GM12891 (cell line): ENCODE data around the gene PARD3.

Experiments used
- PAX5 ChIP-seq: IDR thresholded peaks from 2 replicates; pipeline ENCODE4 v1.6.1; 2011; ENCODE audit warnings: low read length, moderate library complexity, mild to moderate bottlenecking; ENCODE audit not compliant: insufficient read depth, severe bottlenecking
- POLR2A ChIP-seq: IDR thresholded peaks from 2 replicates; pipeline ENCODE4 v1.6.1; 2011; ENCODE audit warnings: low read depth, low read length, control low read depth
- POLR2AphosphoS5 ChIP-seq: IDR thresholded peaks from 2 replicates; pipeline ENCODE4 v1.6.1; 2011; ENCODE audit warnings: low read depth, low read length, control low read depth
- POU2F2 ChIP-seq: IDR thresholded peaks from 2 replicates; pipeline ENCODE4 v1.6.1; 2011; ENCODE audit warnings: low read depth, mild to moderate bottlenecking, control low read depth, low read length, moderate library complexity
- SPI1 ChIP-seq: IDR thresholded peaks from 2 replicates; pipeline ENCODE4 v1.6.1; 2011; ENCODE audit warnings: low read depth, low read length, control low read depth
- TAF1 ChIP-seq: IDR thresholded peaks from 2 replicates; pipeline ENCODE4 v1.6.1; 2011; ENCODE audit warnings: low read depth, low read length, control low read depth

DNA sequence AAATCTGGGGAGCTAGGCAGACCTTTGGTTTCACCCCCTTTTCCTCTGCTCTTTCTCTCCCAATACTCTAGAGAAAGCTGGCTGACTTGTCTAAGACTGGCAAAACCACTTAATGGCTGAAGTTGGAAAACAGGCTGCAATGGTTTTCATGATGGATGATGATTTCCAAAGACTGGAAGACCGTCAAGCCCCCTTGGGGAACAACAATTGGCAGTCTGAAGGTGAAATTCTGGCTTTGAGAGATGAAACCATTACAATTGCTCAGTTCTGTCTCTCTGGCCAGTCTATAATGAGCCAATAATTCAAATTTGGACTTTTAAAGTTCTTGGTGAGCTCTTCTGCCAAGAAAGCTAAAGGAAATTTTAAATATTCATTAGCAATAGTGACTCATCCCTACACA is 680.5 kb downstream of the PARD3 start:
- TF ChIP-seq POLR2A: no peak
- no peak for TF ChIP-seq POLR2AphosphoS5
- no peak for TF ChIP-seq TAF1
- no peak for TF ChIP-seq SPI1
- TF ChIP-seq PAX5: no peak
- TF ChIP-seq POU2F2: no peak
